Measurements from ENCODE around the gene LIN9.

DNA sequence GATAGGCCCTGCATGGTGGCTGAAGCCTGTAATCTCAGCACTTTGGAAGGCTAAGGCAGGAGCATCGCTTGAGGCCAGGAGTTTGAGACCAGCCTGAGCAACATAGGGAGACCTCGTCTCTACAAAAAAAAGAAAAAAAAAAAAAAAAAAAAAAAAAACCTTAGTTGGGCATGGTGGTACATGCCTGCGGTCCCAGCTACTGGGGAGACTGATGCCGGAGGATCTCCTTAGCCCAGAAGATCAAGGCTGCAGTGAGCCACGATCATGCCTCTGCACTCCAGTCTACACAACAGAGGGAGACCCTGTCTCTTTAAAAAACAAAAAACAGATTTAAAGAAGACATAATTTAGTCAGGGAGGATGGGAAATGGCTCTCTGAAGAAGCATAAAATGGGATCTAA lies 3.8 kb downstream of the LIN9 start:
- TF ChIP-seq EZH2phosphoT487 (IDR thresholded peaks at IDR 0.05; ENCODE audit: unreplicated experiment) (no peak), POLR2AphosphoS5 (IDR thresholded peaks at IDR 0.05; ENCODE audit: low read depth) (no peak), CREB1 (CRISPR knock-in tag; IDR thresholded peaks at IDR 0.05; ENCODE audit: low read depth) (no peak)
- TF ChIP-seq, protein P1, sequence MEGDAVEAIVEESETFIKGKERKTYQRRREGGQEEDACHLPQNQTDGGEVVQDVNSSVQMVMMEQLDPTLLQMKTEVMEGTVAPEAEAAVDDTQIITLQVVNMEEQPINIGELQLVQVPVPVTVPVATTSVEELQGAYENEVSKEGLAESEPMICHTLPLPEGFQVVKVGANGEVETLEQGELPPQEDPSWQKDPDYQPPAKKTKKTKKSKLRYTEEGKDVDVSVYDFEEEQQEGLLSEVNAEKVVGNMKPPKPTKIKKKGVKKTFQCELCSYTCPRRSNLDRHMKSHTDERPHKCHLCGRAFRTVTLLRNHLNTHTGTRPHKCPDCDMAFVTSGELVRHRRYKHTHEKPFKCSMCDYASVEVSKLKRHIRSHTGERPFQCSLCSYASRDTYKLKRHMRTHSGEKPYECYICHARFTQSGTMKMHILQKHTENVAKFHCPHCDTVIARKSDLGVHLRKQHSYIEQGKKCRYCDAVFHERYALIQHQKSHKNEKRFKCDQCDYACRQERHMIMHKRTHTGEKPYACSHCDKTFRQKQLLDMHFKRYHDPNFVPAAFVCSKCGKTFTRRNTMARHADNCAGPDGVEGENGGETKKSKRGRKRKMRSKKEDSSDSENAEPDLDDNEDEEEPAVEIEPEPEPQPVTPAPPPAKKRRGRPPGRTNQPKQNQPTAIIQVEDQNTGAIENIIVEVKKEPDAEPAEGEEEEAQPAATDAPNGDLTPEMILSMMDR (conservative IDR thresholded peaks at IDR 0.05; ENCODE audit: low read depth in 2 of 2) = no peak
- TF ChIP-seq, protein P2, sequence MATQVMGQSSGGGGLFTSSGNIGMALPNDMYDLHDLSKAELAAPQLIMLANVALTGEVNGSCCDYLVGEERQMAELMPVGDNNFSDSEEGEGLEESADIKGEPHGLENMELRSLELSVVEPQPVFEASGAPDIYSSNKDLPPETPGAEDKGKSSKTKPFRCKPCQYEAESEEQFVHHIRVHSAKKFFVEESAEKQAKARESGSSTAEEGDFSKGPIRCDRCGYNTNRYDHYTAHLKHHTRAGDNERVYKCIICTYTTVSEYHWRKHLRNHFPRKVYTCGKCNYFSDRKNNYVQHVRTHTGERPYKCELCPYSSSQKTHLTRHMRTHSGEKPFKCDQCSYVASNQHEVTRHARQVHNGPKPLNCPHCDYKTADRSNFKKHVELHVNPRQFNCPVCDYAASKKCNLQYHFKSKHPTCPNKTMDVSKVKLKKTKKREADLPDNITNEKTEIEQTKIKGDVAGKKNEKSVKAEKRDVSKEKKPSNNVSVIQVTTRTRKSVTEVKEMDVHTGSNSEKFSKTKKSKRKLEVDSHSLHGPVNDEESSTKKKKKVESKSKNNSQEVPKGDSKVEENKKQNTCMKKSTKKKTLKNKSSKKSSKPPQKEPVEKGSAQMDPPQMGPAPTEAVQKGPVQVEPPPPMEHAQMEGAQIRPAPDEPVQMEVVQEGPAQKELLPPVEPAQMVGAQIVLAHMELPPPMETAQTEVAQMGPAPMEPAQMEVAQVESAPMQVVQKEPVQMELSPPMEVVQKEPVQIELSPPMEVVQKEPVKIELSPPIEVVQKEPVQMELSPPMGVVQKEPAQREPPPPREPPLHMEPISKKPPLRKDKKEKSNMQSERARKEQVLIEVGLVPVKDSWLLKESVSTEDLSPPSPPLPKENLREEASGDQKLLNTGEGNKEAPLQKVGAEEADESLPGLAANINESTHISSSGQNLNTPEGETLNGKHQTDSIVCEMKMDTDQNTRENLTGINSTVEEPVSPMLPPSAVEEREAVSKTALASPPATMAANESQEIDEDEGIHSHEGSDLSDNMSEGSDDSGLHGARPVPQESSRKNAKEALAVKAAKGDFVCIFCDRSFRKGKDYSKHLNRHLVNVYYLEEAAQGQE (IDR thresholded peaks at IDR 0.05; ENCODE audit: unreplicated experiment) = no peak

All from GM23338 (cell line).